ENCODE measurements around the gene SIRT2.

SIRT2 gene

GRCh38 chr19:38838208-38838985 is 61.0 kb downstream of the SIRT2 start (continued):
- TF ChIP-seq ZFP69B (tag by site-specific recombination; IDR thresholded peaks at IDR 0.05): peak; percentile 84
- no peak for TF ChIP-seq ZNF664 (tag by site-specific recombination; IDR thresholded peaks at IDR 0.05)
- TF ChIP-seq ZNF184 (tag by site-specific recombination; IDR thresholded peaks at IDR 0.05): no peak
- TF ChIP-seq ZNF600 (tag by site-specific recombination; IDR thresholded peaks at IDR 0.05): peak; percentile 33
- no peak for TF ChIP-seq ZNF623 (tag by site-specific recombination; IDR thresholded peaks at IDR 0.05)
- no peak for TF ChIP-seq ZNF433 (tag by site-specific recombination; IDR thresholded peaks at IDR 0.05; ENCODE audit: low read depth)
- no peak for TF ChIP-seq ZBTB11 (tag by site-specific recombination; conservative IDR thresholded peaks at IDR 0.05; ENCODE audit: low read depth)
- TF ChIP-seq ZNF544 (tag by site-specific recombination; IDR thresholded peaks at IDR 0.05): no peak
- no peak for TF ChIP-seq EGR2 (tag by site-specific recombination; IDR thresholded peaks at IDR 0.05; ENCODE audit: low read depth)
- no peak for TF ChIP-seq ZNF350 (tag by site-specific recombination; IDR thresholded peaks at IDR 0.05)
- TF ChIP-seq PRDM1 (tag by site-specific recombination; IDR thresholded peaks at IDR 0.05): peak; percentile 77; the same call in 1 of the 2 replicates
- TF ChIP-seq ZNF214 (tag by site-specific recombination; IDR thresholded peaks at IDR 0.05; ENCODE audit: borderline replicate concordance): no peak
- TF ChIP-seq KLF17 (tag by site-specific recombination; IDR thresholded peaks at IDR 0.05): peak; percentile 77
- no peak for TF ChIP-seq REPIN1 (tag by site-specific recombination; IDR thresholded peaks at IDR 0.05; ENCODE audit: low read depth)
- 0 out of 2 replicates have a peak, but pooled peaks have one; percentile 39 for TF ChIP-seq PATZ1 (tag by site-specific recombination; IDR thresholded peaks at IDR 0.05)
- no peak for TF ChIP-seq ATF2 (tag by site-specific recombination; IDR thresholded peaks at IDR 0.05; ENCODE audit: low read depth)
- 0 out of 2 replicates have a peak, but pooled peaks have one; percentile 14 for TF ChIP-seq ZBTB48 (tag by site-specific recombination; IDR thresholded peaks at IDR 0.05)
- 0 out of 2 replicates have a peak, but pooled peaks have one; percentile 12 for TF ChIP-seq ZNF398 (tag by site-specific recombination; IDR thresholded peaks at IDR 0.05)
- TF ChIP-seq PRDM10 (tag by site-specific recombination; IDR thresholded peaks at IDR 0.05): no peak
- no peak for TF ChIP-seq ZNF148 (tag by site-specific recombination; IDR thresholded peaks at IDR 0.05; ENCODE audit: borderline replicate concordance)
- no peak for TF ChIP-seq ZNF624 (tag by site-specific recombination; IDR thresholded peaks at IDR 0.05)
- no peak for TF ChIP-seq ZNF610 (tag by site-specific recombination; IDR thresholded peaks at IDR 0.05; ENCODE audit: borderline replicate concordance)
